ENCODE measurements around the gene GBP4. TPM values are rescaled to one million over a fixed set of nuclear protein-coding genes. Genes with fewer than 3 reads are reported as not detected.

Gene GBP4
- total RNA-seq, 4 donors from 2014 or later, result 2.5 to 11.0 (median 8.7) TPM

- no peak for DNase-seq
- Histone ChIP-seq H3K4me1 (no peaks in the 10 kb centered on the region), H3K27me3 (no peaks in the 10 kb centered on the region), H3K4me3 (replicated peaks in 1 of 3) (no peak overlapping the region), H3K9me3 (no peaks in the 10 kb centered on the region), H3K27ac (no peak overlapping the region), H3K36me3 (no peaks in the 10 kb centered on the region)
- WGBS, 2 donors, result 95 to 96% methylated on average over 5 of the region's 5 CpGs
- TF ChIP-seq CTCF (IDR thresholded peaks at IDR 0.05) (no peak), POLR2A (IDR thresholded peaks at IDR 0.05) (no peak)
- intact Hi-C loops (cut with DNase I), result no loop called here
These were observed 32.9 kb downstream of the GBP4 start for GRCh38 chr1:89165811-89166210.

- Histone ChIP-seq H3K9me3 (no peaks in the 10 kb centered on the region), H3K36me3 (no peaks in the 10 kb centered on the region), H3K4me1 (no peaks in the 10 kb centered on the region), H3K4me3 (replicated peaks in 1 of 3) (no peak overlapping the region), H3K27ac (no peak overlapping the region), H3K27me3 (no peaks in the 10 kb centered on the region)
- TF ChIP-seq POLR2A (IDR thresholded peaks at IDR 0.05), result no peak
- no peak for TF ChIP-seq CTCF (IDR thresholded peaks at IDR 0.05)
- intact Hi-C loops (cut with DNase I), result no loop called here
- DNase-seq, result no peak
- 56 to 64% methylated on average over 1 of the region's 1 CpG for WGBS, 2 donors
These were observed 47.7 kb downstream of the GBP4 start for GRCh38 chr1:89151047-89151446.

- no peaks in the 10 kb centered on the region for H3K36me3 ChIP-seq
- H3K4me1 ChIP-seq, result no peaks in the 10 kb centered on the region
- DNase-seq, result no peak
- intact Hi-C loops (cut with DNase I), result no loop called here
- no peak for TF ChIP-seq CTCF (IDR thresholded peaks at IDR 0.05)
- H3K27ac ChIP-seq, result no peak overlapping the region
- H3K4me3 ChIP-seq (replicated peaks in 1 of 3), result no peak overlapping the region
- no peaks in the 10 kb centered on the region for H3K27me3 ChIP-seq
- no peaks in the 10 kb centered on the region for H3K9me3 ChIP-seq
- WGBS, 2 donors, result 84 to 85% methylated on average over 3 of the region's 3 CpGs
These were observed 48.8 kb downstream of the GBP4 start for GRCh38 chr1:89149976-89150375.

DNA sequence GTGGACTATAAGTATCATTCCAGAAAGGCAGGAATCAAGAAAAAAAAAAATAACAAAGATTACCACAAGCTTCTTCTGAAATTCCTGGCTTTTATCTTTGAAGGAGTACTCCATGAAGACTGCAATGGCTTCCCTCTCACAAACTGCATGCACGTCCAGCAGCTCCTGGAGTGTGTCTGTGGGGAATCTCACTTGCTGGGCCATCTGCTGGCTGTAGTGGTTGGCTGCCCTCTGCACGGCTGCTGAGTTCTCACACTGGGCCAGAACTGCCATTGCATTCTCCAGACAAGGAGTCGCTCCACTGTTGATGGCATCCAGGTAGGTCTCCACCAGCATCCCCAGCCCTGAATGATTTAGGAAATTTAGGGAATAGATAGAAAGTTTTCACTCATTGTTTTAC, 49.5 kb downstream of the GBP4 start:
- H3K9me3 ChIP-seq, result no peaks in the 10 kb centered on the region
- TF ChIP-seq CTCF (IDR thresholded peaks at IDR 0.05) (peak in 2 of 6 experiments; percentile 12 to 26), POLR2A (IDR thresholded peaks at IDR 0.05) (no peak)
- intact Hi-C loops (cut with DNase I), result no loop called here
- H3K36me3 ChIP-seq, result no peaks in the 10 kb centered on the region
- no peak overlapping the region for H3K27ac ChIP-seq
- no peak overlapping the region for H3K4me3 ChIP-seq (replicated peaks in 1 of 3)
- no peaks in the 10 kb centered on the region for H3K27me3 ChIP-seq
- H3K4me1 ChIP-seq, result no peaks in the 10 kb centered on the region
- DNase-seq, result peak; percentile 37 to 48
- WGBS, 2 donors, result 35 to 58% methylated on average over 3 of the region's 3 CpGs

DNA sequence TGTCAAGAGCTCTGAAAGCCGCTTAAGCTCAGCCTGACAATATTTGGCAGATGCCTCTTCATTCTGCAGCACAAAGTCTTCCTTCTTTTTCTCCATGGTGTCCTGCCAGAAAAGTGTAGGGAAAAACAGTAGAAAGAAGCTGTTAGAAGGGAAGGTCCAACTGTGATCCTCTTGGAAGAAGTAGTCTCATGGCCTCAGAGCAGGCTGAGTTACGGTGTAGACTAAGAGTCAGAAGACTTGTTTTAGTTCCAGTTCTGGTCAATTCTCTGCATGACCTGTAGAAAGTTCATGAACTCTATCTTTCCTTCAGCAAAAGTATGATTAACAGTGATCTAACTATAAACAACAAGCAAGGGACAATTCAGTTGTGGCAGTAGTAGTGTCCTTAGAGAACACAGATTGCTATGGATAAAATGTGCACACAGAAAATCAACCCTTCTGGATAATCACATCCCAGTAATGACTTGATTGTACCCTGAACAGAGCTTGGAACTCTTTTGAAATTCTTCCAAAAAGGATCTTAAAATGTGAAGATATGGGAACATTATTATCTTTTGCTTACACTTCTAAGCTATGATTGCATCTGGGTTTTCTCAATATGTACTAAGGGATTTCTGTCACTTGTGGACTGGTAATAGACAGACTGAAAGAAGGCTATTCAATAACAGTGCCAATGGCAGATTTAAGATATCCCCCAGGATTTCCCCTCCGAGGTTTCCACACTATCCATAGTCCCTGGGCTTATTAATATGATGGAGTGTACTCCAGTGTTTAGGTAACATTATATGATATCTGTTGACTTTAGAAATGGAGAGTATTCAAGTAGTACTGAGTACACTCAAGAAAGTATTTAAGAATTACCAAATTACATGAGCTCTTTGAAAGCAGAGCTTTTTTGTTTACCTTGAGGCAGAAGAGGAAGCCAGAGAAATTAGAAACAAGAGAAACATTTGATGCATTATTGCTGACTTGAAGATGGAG, 50.8 kb downstream of the GBP4 start:
- 69 to 72% methylated on average over 3 of the region's 3 CpGs for WGBS, 2 donors
- no peak for TF ChIP-seq CTCF (IDR thresholded peaks at IDR 0.05)
- TF ChIP-seq POLR2A (IDR thresholded peaks at IDR 0.05), result no peak
- H3K36me3 ChIP-seq, result no peaks in the 10 kb centered on the region
- H3K4me3 ChIP-seq (replicated peaks in 1 of 3), result no peak overlapping the region
- no peaks in the 10 kb centered on the region for H3K9me3 ChIP-seq
- intact Hi-C loops (cut with DNase I), result no loop called here
- no peak overlapping the region for H3K27ac ChIP-seq
- H3K27me3 ChIP-seq, result no peaks in the 10 kb centered on the region
- no peak for DNase-seq
- H3K4me1 ChIP-seq, result no peaks in the 10 kb centered on the region
